Astrocyte of the cerebellum (primary cell): Measurements from ENCODE around the gene HEG1.

Source experiments
- DNase-seq: peaks from one replicate; pipeline ENCODE4 v3.0.0-alpha.2; 2011; ENCODE audit warnings: low read depth
- H3K4me3 ChIP-seq: 2 replicates; pipeline ENCODE4 v1.5.1; 2011; ENCODE audit warnings: mild to moderate bottlenecking, low read depth, low read length, moderate library complexity
- CTCF ChIP-seq: IDR thresholded peaks from 2 replicates; pipeline ENCODE4 v1.5.1; 2012; ENCODE audit warnings: low read length, low read depth, moderate library complexity, mild to moderate bottlenecking; ENCODE audit errors: missing control alignments
- in situ Hi-C: cut with HindIII; loops from 2 replicates; pipeline ENCODE4 v1.10.0; 2017; ENCODE audit warnings: low sequenced_read_pairs

The HEG1 gene

DNA sequence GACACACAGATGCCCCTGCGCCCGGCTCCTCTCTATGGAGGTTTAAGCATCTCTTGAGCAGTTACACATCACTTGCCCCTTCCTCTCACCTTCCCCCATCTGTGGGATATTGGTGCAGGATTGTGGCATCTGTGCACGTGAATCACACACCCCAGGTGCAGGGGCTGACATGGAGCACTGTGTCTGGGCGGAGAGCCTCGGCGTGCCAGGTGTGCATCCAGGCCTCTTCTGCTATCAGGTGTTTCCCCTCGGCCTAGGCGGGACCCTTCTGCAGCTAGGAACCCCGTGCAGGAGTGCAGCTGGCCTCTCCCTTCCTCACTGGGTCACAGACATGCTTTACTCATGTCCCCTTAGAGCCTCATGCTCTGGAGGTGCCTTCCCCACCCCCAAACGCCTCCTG lies 87.8 kb downstream of the HEG1 start:
- H3K4me3 ChIP-seq = no peak overlapping the region
- DNase-seq = no peak
- no peak for TF ChIP-seq CTCF
- in situ Hi-C loops = no loop called here

DNA sequence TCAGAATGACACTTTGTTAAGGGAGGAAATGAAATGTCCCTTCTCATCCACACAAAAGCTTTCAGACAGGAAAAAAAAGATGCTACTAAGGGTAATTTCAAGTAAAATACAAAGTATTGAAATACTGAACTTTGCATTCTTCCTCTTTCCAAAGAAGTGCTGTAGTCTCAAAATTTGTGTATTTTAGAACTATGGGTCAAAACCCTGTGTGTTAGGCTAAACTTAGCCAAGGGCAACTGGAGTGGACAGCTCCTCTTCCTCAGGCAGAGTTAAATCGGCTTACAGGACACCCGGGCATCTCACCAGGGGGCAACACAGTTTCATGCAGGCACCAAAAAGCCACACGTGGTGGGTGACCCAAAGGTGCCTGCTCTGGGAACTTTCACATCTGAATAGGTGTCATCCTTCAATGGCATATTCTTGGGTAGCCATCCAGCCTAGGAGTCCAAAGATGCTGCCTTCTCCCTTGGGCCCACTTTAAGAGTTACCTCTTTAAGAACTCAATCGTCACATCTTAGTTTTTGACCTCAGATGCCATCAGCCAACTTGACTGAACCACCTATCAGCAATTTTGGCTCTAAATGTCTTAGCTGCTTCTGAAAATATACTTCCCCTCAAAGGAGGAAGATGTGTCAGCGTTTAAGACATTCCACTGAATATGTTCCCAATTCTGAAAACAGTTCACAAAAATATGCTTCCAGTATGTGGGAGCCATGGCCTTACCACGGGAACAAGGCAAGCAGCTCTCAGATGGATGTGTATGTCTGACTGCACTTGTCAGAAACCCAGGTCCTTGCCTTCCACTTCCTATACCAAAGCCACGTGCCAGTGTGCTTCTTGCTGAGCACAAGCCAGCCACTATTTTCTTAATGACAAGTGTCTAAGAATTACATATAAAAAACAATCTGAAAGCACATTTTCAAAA lies 89.0 kb downstream of the HEG1 start:
- TF ChIP-seq CTCF = no peak
- in situ Hi-C loops = no loop called here
- DNase-seq = no peak
- H3K4me3 ChIP-seq = no peak overlapping the region

DNA sequence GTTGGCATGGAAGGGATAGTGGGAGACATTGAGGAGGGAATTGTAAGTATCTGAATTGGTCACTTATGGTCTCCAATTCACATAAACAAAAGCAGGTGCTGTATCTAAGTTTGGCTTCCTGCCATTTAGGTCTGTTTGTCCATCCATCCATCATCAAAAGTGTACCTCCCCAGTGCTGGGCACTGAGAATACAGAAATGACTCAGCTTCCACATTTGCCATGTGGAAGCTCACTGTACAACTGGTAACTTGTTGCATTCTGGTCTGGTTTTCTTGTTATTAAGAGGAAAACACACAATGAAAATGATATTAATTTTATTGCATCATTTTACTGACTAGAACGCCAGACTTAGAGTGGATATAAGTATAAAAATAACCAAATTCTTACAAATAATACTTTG lies 90.4 kb downstream of the HEG1 start:
- DNase-seq = no peak
- TF ChIP-seq CTCF = no peak
- in situ Hi-C loops = no loop called here
- no peak overlapping the region for H3K4me3 ChIP-seq

DNA sequence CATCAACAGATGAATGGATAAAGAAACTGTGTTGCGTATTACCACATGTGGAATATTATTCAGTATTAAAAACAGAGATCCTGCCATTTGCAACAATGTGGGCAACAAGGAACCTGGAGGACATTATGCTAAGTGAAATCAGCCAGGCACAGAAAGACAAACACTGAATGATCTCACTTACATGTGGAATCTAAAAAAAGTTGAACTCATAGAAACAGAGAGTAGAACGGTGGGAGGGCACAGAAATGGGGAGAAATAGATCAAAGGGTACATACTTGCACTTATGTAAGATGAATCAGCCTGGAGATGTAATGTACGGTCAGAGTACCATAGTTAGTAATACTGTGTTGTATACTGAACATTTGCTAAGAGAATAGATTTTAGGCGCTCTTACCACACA lies 91.4 kb downstream of the HEG1 start:
- in situ Hi-C loops = no loop called here
- TF ChIP-seq CTCF = no peak
- DNase-seq = peak; percentile 57
- no peak overlapping the region for H3K4me3 ChIP-seq

DNA sequence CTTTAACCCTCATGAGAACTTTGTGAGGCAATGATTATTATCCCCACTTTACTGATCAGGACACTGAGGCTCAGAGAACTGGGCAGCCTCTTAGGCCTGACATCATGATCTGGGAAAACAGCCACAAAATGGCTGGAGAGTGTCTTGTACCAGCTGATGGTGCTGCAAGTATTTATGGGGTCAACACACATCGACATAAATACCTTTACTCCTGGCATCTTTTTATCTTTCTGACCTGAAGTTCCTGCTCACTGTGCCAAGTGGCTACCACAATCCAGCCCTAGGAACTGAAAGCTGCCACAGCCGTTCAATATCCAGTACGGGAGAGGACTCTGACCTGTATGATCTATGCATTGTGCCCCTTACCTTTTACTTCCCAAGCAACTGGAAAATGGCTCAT lies 92.0 kb downstream of the HEG1 start:
- TF ChIP-seq CTCF = no peak
- no peak overlapping the region for H3K4me3 ChIP-seq
- in situ Hi-C loops = no loop called here
- DNase-seq = no peak

- no peak for TF ChIP-seq CTCF
- no peak for DNase-seq
- in situ Hi-C loops = no loop called here
Observed at GRCh38 chr3:124962403-124962940, 93.3 kb downstream of the HEG1 start.

More at GRCh38 chr3:124962403-124962940, 93.3 kb downstream of the HEG1 start:
- H3K4me3 ChIP-seq = no peak overlapping the region
